HepG2 (cell line): ENCODE results near the gene C2orf49. TPM values are rescaled to one million over a fixed set of nuclear protein-coding genes. Genes with fewer than 3 reads are reported as not detected.

Source experiments
- ATF5 ChIP-seq: sonication (generic); formaldehyde crosslinking; IDR thresholded peaks from 2 replicates; pipeline ENCODE4 v1.4.0; 2020; ENCODE audit warnings: mild to moderate bottlenecking, low read depth, missing genetic modification reagents
- CENPBD1 ChIP-seq: sonication (generic); formaldehyde crosslinking; IDR thresholded peaks from 2 replicates; pipeline ENCODE4 v1.8.0; 2022; ENCODE audit warnings: missing genetic modification reagents, low read depth, mild to moderate bottlenecking, borderline replicate concordance
- FOXA3 ChIP-seq: IDR thresholded peaks from 2 replicates; pipeline ENCODE4 v1.6.1; 2016; ENCODE audit warnings: missing genetic modification reagents, missing compliant biosample characterization
- HOXA5 ChIP-seq: sonication (generic); formaldehyde crosslinking; IDR thresholded peaks from 2 replicates; pipeline ENCODE4 v1.4.0; 2020; ENCODE audit warnings: missing genetic modification reagents
- IKZF1 ChIP-seq: fragments of 450-650 bp; IDR thresholded peaks from 2 replicates; pipeline ENCODE4 v1.7.1; 2016
- IRF2 ChIP-seq: IDR thresholded peaks from 2 replicates; pipeline ENCODE4 v1.6.1; 2018; ENCODE audit warnings: missing genetic modification reagents, missing compliant biosample characterization
- MLX ChIP-seq: IDR thresholded peaks from 2 replicates; pipeline ENCODE4 v1.6.1; 2016
- MTF2 ChIP-seq: sonication (generic); formaldehyde crosslinking; IDR thresholded peaks from 2 replicates; pipeline ENCODE4 v1.5.0; 2020; ENCODE audit warnings: missing genetic modification reagents, borderline replicate concordance
- NFAT5 ChIP-seq: sonication (generic); formaldehyde crosslinking; IDR thresholded peaks from 2 replicates; pipeline ENCODE4 v1.4.0; 2020; ENCODE audit warnings: missing genetic modification reagents
- PAX8 ChIP-seq: sonication (generic); formaldehyde crosslinking; IDR thresholded peaks from 2 replicates; pipeline ENCODE4 v1.8.0; 2022; ENCODE audit warnings: mild to moderate bottlenecking, missing genetic modification reagents, borderline replicate concordance
- PRDM10 ChIP-seq: sonication (generic); formaldehyde crosslinking; IDR thresholded peaks from 2 replicates; pipeline ENCODE4 v1.4.0; 2020; ENCODE audit warnings: low read depth, missing genetic modification reagents
- SP1 ChIP-seq, 2 experiments: fragments of 450-650 bp in 1 of 2; sonication (generic) in 1 of 2; formaldehyde crosslinking in 1 of 2; IDR thresholded peaks; 2 replicates each; pipeline versions ENCODE4 v1.4.0 to v1.6.1; 2016 to 2020; ENCODE audit warnings: missing genetic modification reagents in 1 of 2
- TARDBP ChIP-seq: sonication (generic); formaldehyde crosslinking; IDR thresholded peaks from 2 replicates; pipeline ENCODE4 v1.8.0; 2022; ENCODE audit warnings: mild to moderate bottlenecking, missing genetic modification reagents
- ZNF136 ChIP-seq: sonication (generic); formaldehyde crosslinking; IDR thresholded peaks from 2 replicates; pipeline ENCODE4 v1.8.1; 2022; ENCODE audit warnings: low read depth, mild to moderate bottlenecking, moderate library complexity, missing genetic modification reagents
- ZNF329 ChIP-seq: sonication (generic); formaldehyde crosslinking; IDR thresholded peaks from 2 replicates; pipeline ENCODE4 v1.9.0; 2021; ENCODE audit warnings: low read depth, mild to moderate bottlenecking, missing genetic modification reagents
- ZNF660 ChIP-seq: sonication (generic); formaldehyde crosslinking; IDR thresholded peaks from 2 replicates; pipeline ENCODE4 v1.5.1; 2020; ENCODE audit warnings: mild to moderate bottlenecking, low read depth, missing genetic modification reagents, borderline replicate concordance
- ZNF674 ChIP-seq: sonication (generic); formaldehyde crosslinking; IDR thresholded peaks from 2 replicates; pipeline ENCODE4 v1.5.0; 2020; ENCODE audit warnings: low read depth, mild to moderate bottlenecking, missing genetic modification reagents
- ZNF775 ChIP-seq: sonication (generic); formaldehyde crosslinking; IDR thresholded peaks from 2 replicates; pipeline ENCODE4 v1.4.0; 2020; ENCODE audit warnings: missing genetic modification reagents, mild to moderate bottlenecking, moderate library complexity, borderline replicate concordance
- polyA plus RNA-seq, 8 experiments: library from polyadenylated mRNA; depleted of rRNA in 3 of 8; stranded (reverse) in 7 of 8; unstranded in 1 of 8; fragments of >200 nt; fragmentation: Illumina TruSeq in 4 of 8; extraction: Trizol in 4 of 8; gene quantifications; 2 replicates each; pipeline versions ENCODE4 v1.2.1 to v1.2.3, GENCODE V29; 2011 to 2016; ENCODE audit warnings: low read depth in 4 of 8, missing spikeins in 1 of 8, mixed read lengths in 1 of 8; ENCODE audit not compliant: insufficient read depth in 1 of 8
- total RNA-seq, 5 experiments: library from RNA; depleted of rRNA; stranded (reverse); fragments of >200 nt; fragmentation: Illumina TruSeq; extraction: Trizol; gene quantifications; 2 replicates each; pipeline ENCODE4 v1.2.3, GENCODE V29; 2016; ENCODE audit warnings: low read depth in 1 of 5

Gene C2orf49
- total and polyA plus RNA-seq, 2 of the 13 experiments (the other 11 are each of a cell fraction or from before 2014, with no cell fraction given), result 24.7 to 28.8 TPM

- no peak; the same call in 1 of the 2 replicates for TF ChIP-seq NFAT5 (CRISPR knock-in tag)
- peak; percentile 86 for TF ChIP-seq IRF2 (CRISPR knock-in tag)
- no peak for TF ChIP-seq MTF2
- peak; percentile 11; the same call in 1 of the 2 replicates for TF ChIP-seq FOXA3
- TF ChIP-seq TARDBP (CRISPR knock-in tag), result peak; percentile 82
- TF ChIP-seq PAX8 (CRISPR knock-in tag), result 0 out of 2 replicates have a peak, but pooled peaks have one; percentile 64
- TF ChIP-seq ZNF329 (CRISPR knock-in tag), result no peak
- TF ChIP-seq HOXA5 (CRISPR knock-in tag), result no peak
- TF ChIP-seq ATF5 (CRISPR knock-in tag), result no peak
- no peak for TF ChIP-seq ZNF674
- TF ChIP-seq ZNF660, result no peak
- peak; percentile 94; the same call in 1 of the 2 replicates for TF ChIP-seq ZNF136 (CRISPR knock-in tag)
- TF ChIP-seq PRDM10, result no peak
- TF ChIP-seq MLX (CRISPR knock-in tag), result no peak
- no peak for TF ChIP-seq ZNF775 (CRISPR knock-in tag)
- no peak for TF ChIP-seq CENPBD1 (CRISPR knock-in tag)
- TF ChIP-seq IKZF1, result no peak
- no peak for TF ChIP-seq SP1 (IDR thresholded peaks at IDR 0.05)
- peak; percentile 84 for TF ChIP-seq SP1 (CRISPR knock-in tag; IDR thresholded peaks at IDR 0.05)
Measured at GRCh38 chr2:105337122-105338019, at the start of gene C2orf49 (continued).
